CD14-positive monocyte (primary cell): Measurements from ENCODE around the gene DRC1. TPM values are rescaled to one million over a fixed set of nuclear protein-coding genes. Genes with fewer than 3 reads are reported as not detected.

Source experiments
- DNase-seq, 3 donors: peaks; one replicate each; pipeline ENCODE4 v3.0.0-alpha.2; 2011 to 2022
- H2AFZ ChIP-seq: 2 replicates; pipeline ENCODE4 v1.6.0; 2012; ENCODE audit warnings: mild to moderate bottlenecking, low read depth, low read length, inconsistent platforms; ENCODE audit not compliant: insufficient read depth, poor library complexity, severe bottlenecking
- H3K27ac ChIP-seq, 2 donors: 1 replicate in 1 of 2; 2 replicates in 1 of 2; pipeline ENCODE4 v1.5.1; 2012 to 2013; ENCODE audit warnings: low read length in 2 of 2, control low read depth in 1 of 2, inconsistent platforms in 1 of 2, low read depth in 1 of 2, mild to moderate bottlenecking in 1 of 2
- H3K27me3 ChIP-seq, 2 donors: one replicate each; pipeline versions ENCODE4 v1.6.0 to v1.6.1; 2011 to 2013; ENCODE audit warnings: low read length in 2 of 2; ENCODE audit not compliant: control insufficient read depth in 2 of 2, insufficient read depth in 2 of 2
- H3K36me3 ChIP-seq, 2 donors: replicated peaks in 1 of 2; 1 replicate in 1 of 2; 2 replicates in 1 of 2; pipeline versions ENCODE4 v1.5.1 to v1.6.1; 2012 to 2013; ENCODE audit warnings: low read length in 2 of 2, control low read depth in 1 of 2, inconsistent platforms in 1 of 2, mild to moderate bottlenecking in 1 of 2; ENCODE audit not compliant: insufficient read depth in 2 of 2, control insufficient read depth in 1 of 2
- H3K4me1 ChIP-seq, 2 donors: 1 replicate in 1 of 2; 2 replicates in 1 of 2; pipeline versions ENCODE4 v1.5.1 to v1.6.1; 2012 to 2013; ENCODE audit warnings: low read length in 2 of 2, control low read depth in 1 of 2, inconsistent platforms in 1 of 2, mild to moderate bottlenecking in 1 of 2, moderate library complexity in 1 of 2; ENCODE audit not compliant: insufficient read depth in 2 of 2, control insufficient read depth in 1 of 2
- H3K4me2 ChIP-seq: replicated peaks from 2 replicates; pipeline ENCODE3; 2012; ENCODE audit warnings: low read length, moderate library complexity, mild to moderate bottlenecking; ENCODE audit not compliant: poor library complexity, severe bottlenecking; ENCODE audit errors: extremely low read depth
- H3K4me3 ChIP-seq, 3 experiments: fragments of 200-600 bp in 1 of 3; sonication (generic) in 1 of 3; replicated peaks in 1 of 3; 1 replicate in 2 of 3; 2 replicates in 1 of 3; pipeline ENCODE4 v1.5.1; 2011 to 2013; ENCODE audit warnings: low read length in 3 of 3, mild to moderate bottlenecking in 3 of 3, control low read depth in 2 of 3, low read depth in 2 of 3, inconsistent platforms in 1 of 3, moderate library complexity in 1 of 3
- H3K79me2 ChIP-seq: 2 replicates; pipeline ENCODE4 v1.6.0; 2012; ENCODE audit warnings: mild to moderate bottlenecking, control low read depth, inconsistent platforms, low read length, moderate library complexity; ENCODE audit not compliant: insufficient read depth
- H3K9ac ChIP-seq: 2 replicates; pipeline ENCODE4 v1.6.0; 2017; ENCODE audit warnings: low read length, mild to moderate bottlenecking; ENCODE audit not compliant: insufficient read depth, poor library complexity, severe bottlenecking
- H3K9me3 ChIP-seq, 2 donors: replicated peaks in 1 of 2; 1 replicate in 1 of 2; 2 replicates in 1 of 2; pipeline versions ENCODE4 v1.5.1 to v1.6.1; 2012 to 2013; ENCODE audit warnings: low read length in 2 of 2, control low read depth in 1 of 2; ENCODE audit not compliant: control insufficient read depth in 1 of 2, insufficient read depth in 1 of 2
- H4K20me1 ChIP-seq: 2 replicates; pipeline ENCODE4 v1.6.0; 2012; ENCODE audit warnings: mild to moderate bottlenecking, low read length, control low read depth, moderate library complexity; ENCODE audit not compliant: insufficient read depth
- H3K27ac Mint-ChIP-seq, 7 donors: one replicate each; pipeline ENCODE4 v1.8.0; 2020; ENCODE audit warnings: mild to moderate bottlenecking in 7 of 7, mixed read lengths in 7 of 7, moderate library complexity in 6 of 7, inconsistent platforms in 2 of 7
- H3K27me3 Mint-ChIP-seq, 3 donors: one replicate each; pipeline ENCODE4 v1.8.0; 2021 to 2022; ENCODE audit warnings: low read depth in 3 of 3, mild to moderate bottlenecking in 3 of 3, mixed read lengths in 3 of 3, moderate library complexity in 3 of 3, inconsistent platforms in 1 of 3
- H3K36me3 Mint-ChIP-seq, 2 donors: one replicate each; pipeline ENCODE4 v1.8.0; 2020; ENCODE audit warnings: mixed read lengths in 2 of 2, inconsistent platforms in 1 of 2, mild to moderate bottlenecking in 1 of 2
- H3K4me1 Mint-ChIP-seq: one replicate; pipeline ENCODE4 v1.8.0; 2020; ENCODE audit warnings: mild to moderate bottlenecking, mixed read lengths
- H3K4me3 Mint-ChIP-seq, 2 donors: one replicate each; pipeline ENCODE4 v1.8.0; 2020; ENCODE audit warnings: mild to moderate bottlenecking in 2 of 2, mixed read lengths in 2 of 2, moderate library complexity in 1 of 2
- H3K9me3 Mint-ChIP-seq, 7 donors: one replicate each; pipeline ENCODE4 v1.8.0; 2020 to 2022; ENCODE audit warnings: mixed read lengths in 7 of 7, mild to moderate bottlenecking in 6 of 7, moderate library complexity in 6 of 7, inconsistent platforms in 2 of 7
- WGBS: methylation state at CpG from one replicate; pipeline ENCODE4 v1.1.5; 2013; ENCODE audit warnings: missing lambda C conversion rate; ENCODE audit not compliant: insufficient coverage; 5-methylcytosine and 5-hydroxymethylcytosine counted together
- intact Hi-C, 2 donors: fragments of 100-400 bp; cut with micrococcal nuclease; formaldehyde crosslinking; loops; one replicate each; pipeline versions ENCODE4 v1.15.0 to v1.15.1; 2023
- polyA plus RNA-seq, 3 donors: library from polyadenylated mRNA; depleted of rRNA in 1 of 3; unstranded in 2 of 3; stranded (reverse) in 1 of 3; fragments of 300-500 nt in 2 of 3; fragments of >200 nt in 1 of 3; fragmentation: Illumina TruSeq in 2 of 3; gene quantifications; 1 replicate in 2 of 3; 2 replicates in 1 of 3; pipeline ENCODE4 v1.2.3, GENCODE V29; 2012 to 2021
- TF ChIP-seq, protein P1 (sequence below): fragments of 200-600 bp; IDR thresholded peaks from one replicate; pipeline ENCODE4 v1.8.0; 2022; ENCODE audit warnings: antibody characterized with exemption, mild to moderate bottlenecking

Gene DRC1
- polyA plus RNA-seq, 3 donors = not detected

DNA sequence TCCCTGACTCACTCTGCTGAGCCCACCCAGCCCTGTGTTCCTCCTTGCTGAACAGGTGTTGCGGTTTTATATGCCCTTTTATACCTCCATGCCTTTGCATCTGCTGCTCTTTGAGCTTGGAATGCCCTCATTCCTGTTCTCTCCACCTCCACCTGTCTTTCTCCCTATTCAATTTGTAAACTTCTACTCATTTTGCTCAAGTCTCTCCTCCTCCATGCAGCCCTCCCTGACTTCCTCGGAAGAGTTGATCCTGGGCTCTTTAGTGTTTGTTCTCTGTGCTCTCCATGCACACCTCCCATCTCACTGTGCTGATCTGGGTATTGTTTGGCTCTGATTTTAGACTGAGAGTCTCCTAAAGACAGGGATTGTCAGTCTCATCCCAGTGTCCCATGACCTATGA lies 83.4 kb downstream of the DRC1 start:
- WGBS = 100% methylated on average over 1 of the region's 2 CpGs
- no peak overlapping the region for H2AFZ ChIP-seq
- Mint-ChIP-seq H3K36me3 (no peaks in the 10 kb centered on the region), H3K4me1 (peaks cover 2% of the 10 kb centered on the region), H3K9me3 (peaks cover 0 to 3% (median 0%) of the 10 kb centered on the region in 7 donors), H3K4me3 (no peak overlapping the region), H3K27me3 (peaks cover 5 to 7% (median 5%) of the 10 kb centered on the region in 3 donors), H3K27ac (no peak overlapping the region)
- intact Hi-C loops = no loop called here
- H3K79me2 ChIP-seq = no peaks in the 10 kb centered on the region
- TF ChIP-seq, protein P1, sequence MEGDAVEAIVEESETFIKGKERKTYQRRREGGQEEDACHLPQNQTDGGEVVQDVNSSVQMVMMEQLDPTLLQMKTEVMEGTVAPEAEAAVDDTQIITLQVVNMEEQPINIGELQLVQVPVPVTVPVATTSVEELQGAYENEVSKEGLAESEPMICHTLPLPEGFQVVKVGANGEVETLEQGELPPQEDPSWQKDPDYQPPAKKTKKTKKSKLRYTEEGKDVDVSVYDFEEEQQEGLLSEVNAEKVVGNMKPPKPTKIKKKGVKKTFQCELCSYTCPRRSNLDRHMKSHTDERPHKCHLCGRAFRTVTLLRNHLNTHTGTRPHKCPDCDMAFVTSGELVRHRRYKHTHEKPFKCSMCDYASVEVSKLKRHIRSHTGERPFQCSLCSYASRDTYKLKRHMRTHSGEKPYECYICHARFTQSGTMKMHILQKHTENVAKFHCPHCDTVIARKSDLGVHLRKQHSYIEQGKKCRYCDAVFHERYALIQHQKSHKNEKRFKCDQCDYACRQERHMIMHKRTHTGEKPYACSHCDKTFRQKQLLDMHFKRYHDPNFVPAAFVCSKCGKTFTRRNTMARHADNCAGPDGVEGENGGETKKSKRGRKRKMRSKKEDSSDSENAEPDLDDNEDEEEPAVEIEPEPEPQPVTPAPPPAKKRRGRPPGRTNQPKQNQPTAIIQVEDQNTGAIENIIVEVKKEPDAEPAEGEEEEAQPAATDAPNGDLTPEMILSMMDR = no peak
- no peak overlapping the region for H3K4me2 ChIP-seq
- no peaks in the 10 kb centered on the region for H3K9me3 ChIP-seq
- H4K20me1 ChIP-seq = no peaks in the 10 kb centered on the region
- H3K4me3 ChIP-seq = no peak overlapping the region
- H3K36me3 ChIP-seq = no peaks in the 10 kb centered on the region
- no peak for DNase-seq
- no peak overlapping the region for H3K9ac ChIP-seq
- H3K27me3 ChIP-seq = no peaks in the 10 kb centered on the region
- H3K27ac ChIP-seq = no peak overlapping the region
- H3K4me1 ChIP-seq = no peaks in the 10 kb centered on the region

DNA sequence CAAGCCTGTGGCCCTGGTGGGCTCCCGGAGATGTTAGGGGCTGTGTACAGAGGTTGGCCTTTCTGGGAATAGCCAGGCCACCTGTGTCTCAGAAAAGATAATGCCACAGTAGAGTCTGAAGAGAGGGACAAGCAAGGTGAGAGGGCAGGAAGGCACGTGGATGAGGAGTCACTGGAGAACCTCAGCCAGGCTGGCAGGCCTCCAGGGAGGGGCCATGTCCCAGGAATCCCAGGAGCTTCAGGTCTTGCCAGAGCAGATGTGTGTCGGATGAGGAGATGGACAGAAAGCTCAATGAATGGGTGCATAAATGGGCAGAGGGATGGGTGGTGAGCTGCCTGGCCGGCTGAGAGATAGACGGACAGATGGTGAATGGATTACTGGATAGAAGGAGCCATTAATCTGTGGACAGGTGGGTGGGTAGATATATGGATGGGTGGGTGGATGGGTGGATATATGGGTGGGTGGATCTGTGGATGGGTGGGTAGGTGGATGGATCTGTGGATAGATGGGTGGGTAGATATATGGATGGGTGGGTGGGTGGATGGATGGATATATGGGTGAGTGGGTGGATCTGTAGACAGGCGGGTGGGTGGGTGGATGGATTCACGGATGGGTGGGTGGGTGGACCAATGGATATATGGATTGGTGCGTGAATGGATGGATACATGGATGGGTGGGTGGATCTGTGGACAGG lies 84.2 kb downstream of the DRC1 start:
- no peaks in the 10 kb centered on the region for H3K9me3 ChIP-seq
- no peak overlapping the region for H2AFZ ChIP-seq
- H3K9ac ChIP-seq = no peak overlapping the region
- Mint-ChIP-seq H3K9me3 (peaks cover 0 to 3% (median 0%) of the 10 kb centered on the region in 7 donors), H3K27me3 (peaks cover 3 to 7% (median 5%) of the 10 kb centered on the region in 3 donors), H3K27ac (no peak overlapping the region), H3K4me1 (peaks cover 2% of the 10 kb centered on the region), H3K4me3 (no peak overlapping the region), H3K36me3 (no peaks in the 10 kb centered on the region)
- no peak overlapping the region for H3K4me2 ChIP-seq
- no peak overlapping the region for H3K4me3 ChIP-seq
- no peaks in the 10 kb centered on the region for H3K27me3 ChIP-seq
- TF ChIP-seq, protein P1 = no peak
- 81% methylated on average over 7 of the region's 8 CpGs for WGBS
- no peaks in the 10 kb centered on the region for H4K20me1 ChIP-seq
- intact Hi-C loops = no loop called here
- no peak for DNase-seq
- no peaks in the 10 kb centered on the region for H3K4me1 ChIP-seq
- no peaks in the 10 kb centered on the region for H3K36me3 ChIP-seq
- no peak overlapping the region for H3K27ac ChIP-seq
- no peaks in the 10 kb centered on the region for H3K79me2 ChIP-seq
